K562 (cell line): ENCODE results near the gene FKBP7. TPM values are rescaled to one million over a fixed set of nuclear protein-coding genes. Genes with fewer than 3 reads are reported as not detected.

Experiments
- ARNT ChIP-seq, 2 experiments: fragments of 450-650 bp; IDR thresholded peaks; 2 replicates each; pipeline ENCODE4 v1.6.1; 2016; ENCODE audit warnings: mild to moderate bottlenecking in 1 of 2
- CBFB ChIP-seq: sonication (generic); formaldehyde crosslinking; IDR thresholded peaks from 2 replicates; pipeline ENCODE4 v1.4.0; 2020; ENCODE audit warnings: mild to moderate bottlenecking, missing genetic modification reagents
- CREB1 ChIP-seq, 2 experiments: sonication (generic) in 1 of 2; formaldehyde crosslinking in 1 of 2; IDR thresholded peaks; 2 replicates each; pipeline versions ENCODE4 v1.6.1 to v1.8.0; 2012 to 2022; ENCODE audit warnings: inconsistent platforms in 1 of 2, mild to moderate bottlenecking in 1 of 2, missing genetic modification reagents in 1 of 2, moderate library complexity in 1 of 2
- LEF1 ChIP-seq: fragments of 450-650 bp; IDR thresholded peaks from 2 replicates; pipeline ENCODE4 v1.6.1; 2016; ENCODE audit warnings: mild to moderate bottlenecking
- MEIS2 ChIP-seq: fragments of 450-650 bp; IDR thresholded peaks from 2 replicates; pipeline ENCODE4 v1.6.1; 2014; ENCODE audit warnings: mild to moderate bottlenecking; ENCODE audit not compliant: partially characterized antibody
- NFIX ChIP-seq: fragments of 250-450 bp; sonication (Bioruptor Pico); IDR thresholded peaks from 2 replicates; pipeline ENCODE4 v1.4.0; 2020; ENCODE audit warnings: low read depth, mild to moderate bottlenecking, moderate library complexity
- NR2C2 ChIP-seq, 2 experiments: fragments of 200-800 bp in 1 of 2; sonication (Bioruptor generic) in 1 of 2; sonication (generic) in 1 of 2; formaldehyde crosslinking in 1 of 2; IDR thresholded peaks; 2 replicates each; pipeline versions ENCODE4 v1.6.1 to v1.8.0; 2016 to 2022; ENCODE audit warnings: mild to moderate bottlenecking in 1 of 2, missing compliant biosample characterization in 1 of 2, missing genetic modification characterization in 1 of 2, missing genetic modification reagents in 1 of 2
- PTRF ChIP-seq: fragments of 450-650 bp; IDR thresholded peaks from 2 replicates; pipeline ENCODE4 v1.6.1; 2016; ENCODE audit warnings: mild to moderate bottlenecking, missing genetic modification characterization, missing compliant biosample characterization
- RBBP5 ChIP-seq: fragments of 200-600 bp; sonication (generic); IDR thresholded peaks from 2 replicates; pipeline ENCODE4 v1.6.1; 2012; ENCODE audit warnings: borderline replicate concordance, mild to moderate bottlenecking, low read length, control low read depth, inconsistent platforms; ENCODE audit not compliant: insufficient read depth, poor library complexity, severe bottlenecking
- SOX6 ChIP-seq: fragments of 450-650 bp; IDR thresholded peaks from 2 replicates; pipeline ENCODE4 v1.6.1; 2014; ENCODE audit warnings: mild to moderate bottlenecking
- STAT5A ChIP-seq: IDR thresholded peaks from 2 replicates; pipeline ENCODE4 v1.6.1; 2012; ENCODE audit warnings: low read length, inconsistent platforms, borderline replicate concordance
- TFAM ChIP-seq: fragments of 250-450 bp; sonication (Bioruptor Pico); conservative IDR thresholded peaks from 2 replicates; pipeline ENCODE4 v1.5.0; 2021; ENCODE audit warnings: mild to moderate bottlenecking, moderate library complexity
- TSHZ1 ChIP-seq: fragments of 250-450 bp; sonication (Bioruptor Pico); IDR thresholded peaks from 2 replicates; pipeline ENCODE4 v1.4.0; 2020; ENCODE audit warnings: mild to moderate bottlenecking, moderate library complexity
- ZNF274 ChIP-seq: IDR thresholded peaks from 2 replicates; pipeline ENCODE4 v1.6.1; 2011; ENCODE audit warnings: low read depth, mild to moderate bottlenecking, low read length, moderate library complexity, borderline replicate concordance
- ZNF408 ChIP-seq: fragments of 250-450 bp; sonication (Bioruptor Pico); IDR thresholded peaks from 2 replicates; pipeline ENCODE4 v1.4.0; 2020; ENCODE audit warnings: low read depth, mild to moderate bottlenecking, moderate library complexity
- polyA plus RNA-seq, 8 experiments: library from polyadenylated mRNA; depleted of rRNA in 4 of 8; stranded (reverse) in 5 of 8; unstranded in 3 of 8; fragments of >200 nt; fragmentation: Nextera tagmentation in 2 of 8; fragmentation: Illumina TruSeq in 1 of 8; extraction: Ambion mirVana in 2 of 8; extraction: Trizol in 1 of 8; gene quantifications; 2 replicates each; pipeline versions ENCODE4 v1.2.1 to v1.2.3, GENCODE V29; 2011 to 2014; ENCODE audit warnings: inconsistent platforms in 1 of 8, missing spikeins in 1 of 8
- total RNA-seq, 7 experiments: library from RNA; depleted of rRNA in 6 of 7; stranded (reverse); fragments of >200 nt in 6 of 7; fragmentation: Illumina TruSeq in 2 of 7; extraction: Trizol in 2 of 7; gene quantifications; 2 replicates each; pipeline versions ENCODE4 v1.2.1 to v1.2.3, GENCODE V29; 2011 to 2021; ENCODE audit warnings: low replicate concordance in 1 of 7
- TF ChIP-seq, protein P1 (sequence below): fragments of 450-650 bp; IDR thresholded peaks from 2 replicates; pipeline ENCODE4 v1.6.1; 2017; ENCODE audit warnings: antibody characterized with exemption
- TF ChIP-seq, protein P2 (sequence below): IDR thresholded peaks from 3 replicates; pipeline ENCODE4 v1.6.1; 2011; ENCODE audit warnings: borderline replicate concordance, mild to moderate bottlenecking; ENCODE audit not compliant: insufficient read length, insufficient read depth
- TF ChIP-seq, protein P3 (sequence below): IDR thresholded peaks from 2 replicates; pipeline ENCODE4 v1.6.1; 2014; ENCODE audit warnings: antibody characterized with exemption

The FKBP7 gene
- total and polyA plus RNA-seq, 9 of the 15 experiments (the other 6 are each of a cell fraction or from before 2014, with no cell fraction given), result 6.1 to 23.2 (median 19.0) TPM

- TF ChIP-seq, protein P1, sequence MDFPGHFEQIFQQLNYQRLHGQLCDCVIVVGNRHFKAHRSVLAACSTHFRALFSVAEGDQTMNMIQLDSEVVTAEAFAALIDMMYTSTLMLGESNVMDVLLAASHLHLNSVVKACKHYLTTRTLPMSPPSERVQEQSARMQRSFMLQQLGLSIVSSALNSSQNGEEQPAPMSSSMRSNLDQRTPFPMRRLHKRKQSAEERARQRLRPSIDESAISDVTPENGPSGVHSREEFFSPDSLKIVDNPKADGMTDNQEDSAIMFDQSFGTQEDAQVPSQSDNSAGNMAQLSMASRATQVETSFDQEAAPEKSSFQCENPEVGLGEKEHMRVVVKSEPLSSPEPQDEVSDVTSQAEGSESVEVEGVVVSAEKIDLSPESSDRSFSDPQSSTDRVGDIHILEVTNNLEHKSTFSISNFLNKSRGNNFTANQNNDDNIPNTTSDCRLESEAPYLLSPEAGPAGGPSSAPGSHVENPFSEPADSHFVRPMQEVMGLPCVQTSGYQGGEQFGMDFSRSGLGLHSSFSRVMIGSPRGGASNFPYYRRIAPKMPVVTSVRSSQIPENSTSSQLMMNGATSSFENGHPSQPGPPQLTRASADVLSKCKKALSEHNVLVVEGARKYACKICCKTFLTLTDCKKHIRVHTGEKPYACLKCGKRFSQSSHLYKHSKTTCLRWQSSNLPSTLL, result no peak
- TF ChIP-seq TSHZ1 (CRISPR knock-in tag) (no peak), PTRF (tag) (no peak), CBFB (CRISPR knock-in tag) (peak; percentile 98), LEF1 (peak; percentile 35; the same call in 1 of the 2 replicates), TFAM (CRISPR knock-in tag) (no peak), SOX6 (peak; percentile 77), RBBP5 (no peak), NFIX (CRISPR knock-in tag) (no peak), STAT5A (0 out of 2 replicates have a peak, but pooled peaks have one; percentile 21), ZNF408 (CRISPR knock-in tag) (no peak), ARNT (IDR thresholded peaks at IDR 0.05) (peak in 1 of 2 experiments; percentile 87; a peak in 2 of 4 replicates), MEIS2 (no peak), NR2C2 (CRISPR knock-in tag; IDR thresholded peaks at IDR 0.05) (0 out of 2 replicates have a peak, but pooled peaks have one; percentile 71), NR2C2 (tag; IDR thresholded peaks at IDR 0.05) (no peak), ZNF274 (no peak), CREB1 (IDR thresholded peaks at IDR 0.05) (peak; percentile 47), CREB1 (CRISPR knock-in tag; IDR thresholded peaks at IDR 0.05) (peak; percentile 68; the same call in 1 of the 2 replicates)
- TF ChIP-seq, protein P2, sequence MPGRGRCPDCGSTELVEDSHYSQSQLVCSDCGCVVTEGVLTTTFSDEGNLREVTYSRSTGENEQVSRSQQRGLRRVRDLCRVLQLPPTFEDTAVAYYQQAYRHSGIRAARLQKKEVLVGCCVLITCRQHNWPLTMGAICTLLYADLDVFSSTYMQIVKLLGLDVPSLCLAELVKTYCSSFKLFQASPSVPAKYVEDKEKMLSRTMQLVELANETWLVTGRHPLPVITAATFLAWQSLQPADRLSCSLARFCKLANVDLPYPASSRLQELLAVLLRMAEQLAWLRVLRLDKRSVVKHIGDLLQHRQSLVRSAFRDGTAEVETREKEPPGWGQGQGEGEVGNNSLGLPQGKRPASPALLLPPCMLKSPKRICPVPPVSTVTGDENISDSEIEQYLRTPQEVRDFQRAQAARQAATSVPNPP, result no peak
- TF ChIP-seq, protein P3, sequence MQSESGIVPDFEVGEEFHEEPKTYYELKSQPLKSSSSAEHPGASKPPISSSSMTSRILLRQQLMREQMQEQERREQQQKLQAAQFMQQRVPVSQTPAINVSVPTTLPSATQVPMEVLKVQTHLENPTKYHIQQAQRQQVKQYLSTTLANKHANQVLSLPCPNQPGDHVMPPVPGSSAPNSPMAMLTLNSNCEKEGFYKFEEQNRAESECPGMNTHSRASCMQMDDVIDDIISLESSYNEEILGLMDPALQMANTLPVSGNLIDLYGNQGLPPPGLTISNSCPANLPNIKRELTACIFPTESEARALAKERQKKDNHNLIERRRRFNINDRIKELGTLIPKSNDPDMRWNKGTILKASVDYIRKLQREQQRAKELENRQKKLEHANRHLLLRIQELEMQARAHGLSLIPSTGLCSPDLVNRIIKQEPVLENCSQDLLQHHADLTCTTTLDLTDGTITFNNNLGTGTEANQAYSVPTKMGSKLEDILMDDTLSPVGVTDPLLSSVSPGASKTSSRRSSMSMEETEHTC, result no peak
Measured at GRCh38 chr2:178414266-178415247, 63.8 kb downstream of the FKBP7 start (continued).
